ENCODE results near the gene HDGFL2.

GRCh38 chr19:4528843-4529242, 56.7 kb downstream of the HDGFL2 start:
- TF ChIP-seq MYNN (tag by site-specific recombination; IDR thresholded peaks at IDR 0.05; ENCODE audit: borderline replicate concordance): no peak
- no peak for TF ChIP-seq ZNF146 (tag by site-specific recombination; IDR thresholded peaks at IDR 0.05)
- no peak for TF ChIP-seq CTCF (tag by site-specific recombination; IDR thresholded peaks at IDR 0.05)
- TF ChIP-seq ZNF362 (tag by site-specific recombination; IDR thresholded peaks at IDR 0.05): no peak
- TF ChIP-seq ZNF23 (tag by site-specific recombination; IDR thresholded peaks at IDR 0.05; ENCODE audit: borderline replicate concordance): no peak
- no peak for TF ChIP-seq ZNF514 (tag by site-specific recombination; IDR thresholded peaks at IDR 0.05)
- no peak for TF ChIP-seq ZNF138 (tag by site-specific recombination; IDR thresholded peaks at IDR 0.05; ENCODE audit: borderline replicate concordance)

Measured in HEK293 (cell line).